ENCODE measurements around the gene SLC26A5.

The SLC26A5 gene

GRCh38 chr7:103347507-103348267, 98.3 kb downstream of the SLC26A5 start, which contains the start of gene PSMC2:
Gene PSMC2, plus strand, starts transcription at chr7:103347643. Its CDS starts 69 bp downstream, at chr7:103347712.
- DNase-seq (ENCODE audit: low read depth in 2 of 2), result peak; percentile 63 to 72

- no peak for DNase-seq (ENCODE audit: low read depth in 2 of 2)
Measured at GRCh38 chr7:103346396-103346795, 99.6 kb downstream of the SLC26A5 start.

GRCh38 chr7:103344453-103345149, 101.4 kb downstream of the SLC26A5 start, which contains the start of gene DNAJC2:
Gene DNAJC2, minus strand, starts transcription at chr7:103344767. Its CDS starts 145 bp downstream, at chr7:103344622.
- peak; percentile 78 to 82 for DNase-seq (ENCODE audit: low read depth in 2 of 2)

GRCh38 chr7:103343758-103344452, 102.1 kb downstream of the SLC26A5 start:
- DNase-seq (ENCODE audit: low read depth in 2 of 2), result peak in 1 of 2 donors; percentile 22

- DNase-seq (ENCODE audit: low read depth in 2 of 2), result no peak
Measured at GRCh38 chr7:103343332-103343731, 102.7 kb downstream of the SLC26A5 start.

- DNase-seq (ENCODE audit: low read depth in 2 of 2), result no peak
Measured at GRCh38 chr7:103341466-103341865, 104.5 kb downstream of the SLC26A5 start.

GRCh38 chr7:103338864-103339263, 107.1 kb downstream of the SLC26A5 start:
- no peak for DNase-seq (ENCODE audit: low read depth in 2 of 2)

GRCh38 chr7:103336761-103337160, 109.2 kb downstream of the SLC26A5 start:
- DNase-seq (ENCODE audit: low read depth in 2 of 2), result no peak

GRCh38 chr7:103325744-103326143, 120.3 kb downstream of the SLC26A5 start:
- no peak for DNase-seq (ENCODE audit: low read depth in 2 of 2)

Data from stimulated activated CD4-positive, alpha-beta T cell treated with anti-CD3 and anti-CD28 coated beads, Interleukin-15, amount 100 ng/mL, for 48 hours (primary cell).